OCI-LY3 (cell line): ENCODE results near the gene NHLRC2.

ENCODE experiments used
- EZH2phosphoT487 ChIP-seq: fragments of 200-600 bp; shearing (Covaris generic); IDR thresholded peaks from 2 replicates; pipeline ENCODE4 v1.6.1; 2018; ENCODE audit warnings: antibody characterized with exemption, mixed run types, low read depth
- TF ChIP-seq, protein P1 (sequence below): fragments of 200-600, 300-600 bp; sonication (generic); IDR thresholded peaks from 2 replicates; pipeline ENCODE4 v1.5.1; 2014; ENCODE audit warnings: antibody characterized with exemption, low read length, low read depth

- TF ChIP-seq, protein P1, sequence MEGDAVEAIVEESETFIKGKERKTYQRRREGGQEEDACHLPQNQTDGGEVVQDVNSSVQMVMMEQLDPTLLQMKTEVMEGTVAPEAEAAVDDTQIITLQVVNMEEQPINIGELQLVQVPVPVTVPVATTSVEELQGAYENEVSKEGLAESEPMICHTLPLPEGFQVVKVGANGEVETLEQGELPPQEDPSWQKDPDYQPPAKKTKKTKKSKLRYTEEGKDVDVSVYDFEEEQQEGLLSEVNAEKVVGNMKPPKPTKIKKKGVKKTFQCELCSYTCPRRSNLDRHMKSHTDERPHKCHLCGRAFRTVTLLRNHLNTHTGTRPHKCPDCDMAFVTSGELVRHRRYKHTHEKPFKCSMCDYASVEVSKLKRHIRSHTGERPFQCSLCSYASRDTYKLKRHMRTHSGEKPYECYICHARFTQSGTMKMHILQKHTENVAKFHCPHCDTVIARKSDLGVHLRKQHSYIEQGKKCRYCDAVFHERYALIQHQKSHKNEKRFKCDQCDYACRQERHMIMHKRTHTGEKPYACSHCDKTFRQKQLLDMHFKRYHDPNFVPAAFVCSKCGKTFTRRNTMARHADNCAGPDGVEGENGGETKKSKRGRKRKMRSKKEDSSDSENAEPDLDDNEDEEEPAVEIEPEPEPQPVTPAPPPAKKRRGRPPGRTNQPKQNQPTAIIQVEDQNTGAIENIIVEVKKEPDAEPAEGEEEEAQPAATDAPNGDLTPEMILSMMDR: no peak
- no peak for TF ChIP-seq EZH2phosphoT487
Measured at GRCh38 chr10:113882240-113882639, 27.8 kb downstream of the NHLRC2 start.
